HG03565 (cell line): ENCODE measurements around the gene PLEKHF1.

Experiments used
- ATAC-seq: cut with Tn5 transposase; IDR thresholded peaks from one replicate; pipeline ENCODE4 v1.9.1; 2021; ENCODE audit warnings: mild to moderate bottlenecking, moderate library complexity; ENCODE audit not compliant: unreplicated experiment

The PLEKHF1 gene

GRCh38 chr19:29677001-29677817, 11.9 kb downstream of the PLEKHF1 start:
- ATAC-seq: no peak

- ATAC-seq: no peak
Observed at GRCh38 chr19:29678484-29679106, 13.3 kb downstream of the PLEKHF1 start.

- no peak for ATAC-seq
Observed at GRCh38 chr19:29679598-29680210, 14.4 kb downstream of the PLEKHF1 start.

GRCh38 chr19:29680447-29680846, 15.2 kb downstream of the PLEKHF1 start:
- no peak for ATAC-seq

GRCh38 chr19:29680937-29681336, 15.7 kb downstream of the PLEKHF1 start:
- ATAC-seq: no peak

GRCh38 chr19:29681422-29682235, 16.4 kb downstream of the PLEKHF1 start:
- ATAC-seq: no peak

- ATAC-seq: no peak
Observed at GRCh38 chr19:29682236-29682895, 17.1 kb downstream of the PLEKHF1 start.

GRCh38 chr19:29683009-29683408, 17.7 kb downstream of the PLEKHF1 start:
- no peak for ATAC-seq

GRCh38 chr19:29685326-29685725, 20.1 kb downstream of the PLEKHF1 start:
- ATAC-seq: no peak

GRCh38 chr19:29686285-29686805, 21.1 kb downstream of the PLEKHF1 start:
- ATAC-seq: no peak

- ATAC-seq: no peak
Observed at GRCh38 chr19:29687244-29687896, 22.1 kb downstream of the PLEKHF1 start.

GRCh38 chr19:29687897-29688728, 22.9 kb downstream of the PLEKHF1 start:
- ATAC-seq: no peak

- no peak for ATAC-seq
Observed at GRCh38 chr19:29690842-29691241, 25.6 kb downstream of the PLEKHF1 start.

GRCh38 chr19:29694161-29694560, 28.9 kb downstream of the PLEKHF1 start:
- no peak for ATAC-seq

- ATAC-seq: peak; percentile 93
Observed at GRCh38 chr19:29694669-29695627, 29.7 kb downstream of the PLEKHF1 start.

GRCh38 chr19:29695765-29696564, 30.7 kb downstream of the PLEKHF1 start:
- ATAC-seq: no peak

GRCh38 chr19:29696565-29696846, 31.2 kb downstream of the PLEKHF1 start:
- no peak for ATAC-seq
